ENCODE data around the gene CAMK2N1. TPM values are rescaled to one million over a fixed set of nuclear protein-coding genes. Genes with fewer than 3 reads are reported as not detected.
A peak's percentile ranks its signal among the peaks of the same experiment; 100 is the strongest.
"Not testable (repeated sequence)": the region's sequence is repeated elsewhere in the genome, so short reads cannot be mapped to it uniquely, and the experiment has no call there.

CAMK2N1 gene
- total and polyA plus RNA-seq, 4 donors = 9.6 to 36.8 (median 16.7) TPM

DNA sequence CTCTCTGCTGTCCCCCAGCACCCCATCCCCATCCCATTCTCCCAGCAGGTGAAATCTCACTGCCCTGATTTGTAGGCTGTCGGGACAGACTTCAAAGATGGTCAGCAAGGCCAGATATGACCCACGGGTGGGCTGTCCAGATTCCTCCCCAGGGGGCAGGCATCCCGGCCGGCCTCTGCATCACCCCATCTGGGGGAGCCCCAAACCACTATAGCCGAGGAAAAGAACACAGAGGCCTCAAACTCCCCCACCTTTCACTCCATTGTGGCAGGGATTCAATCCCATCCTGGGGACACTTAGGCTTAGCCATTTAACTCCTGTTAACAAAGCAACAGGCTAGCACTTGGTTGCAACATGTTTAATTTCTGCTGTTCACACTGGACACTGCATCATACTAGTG lies 13.1 kb upstream of the CAMK2N1 start:
- H3K9me3 ChIP-seq (ENCODE audit: control insufficient read depth, low read length) = no peaks in the 10 kb centered on the region
- intact Hi-C loops (cut with DNase I) = no loop called here
- H3K27ac ChIP-seq (ENCODE audit: low read depth in 1 of 2, low read length in 2 of 2) = no peak overlapping the region
- no peak overlapping the region for H3K4me3 ChIP-seq (ENCODE audit: low read length in 2 of 2)
- no peaks in the 10 kb centered on the region for H3K27me3 ChIP-seq (ENCODE audit: control insufficient read depth in 1 of 2, insufficient read depth in 2 of 2, low read length in 1 of 2)
- 77 to 83% methylated on average over 5 of the region's 5 CpGs for whole genome bisulfite sequencing, 2 donors
- ATAC-seq (ENCODE audit: low FRiP score) (no peak), DNase-seq (no peak)
- H3K36me3 ChIP-seq (ENCODE audit: control insufficient read depth in 1 of 2, insufficient read depth in 2 of 2, low read length in 1 of 2) = peaks cover 0 to 6% of the 10 kb centered on the region in 2 donors
- no peaks in the 10 kb centered on the region for H3K4me1 ChIP-seq (ENCODE audit: control insufficient read depth in 1 of 2, insufficient read depth in 2 of 2, low read length in 2 of 2)

DNA sequence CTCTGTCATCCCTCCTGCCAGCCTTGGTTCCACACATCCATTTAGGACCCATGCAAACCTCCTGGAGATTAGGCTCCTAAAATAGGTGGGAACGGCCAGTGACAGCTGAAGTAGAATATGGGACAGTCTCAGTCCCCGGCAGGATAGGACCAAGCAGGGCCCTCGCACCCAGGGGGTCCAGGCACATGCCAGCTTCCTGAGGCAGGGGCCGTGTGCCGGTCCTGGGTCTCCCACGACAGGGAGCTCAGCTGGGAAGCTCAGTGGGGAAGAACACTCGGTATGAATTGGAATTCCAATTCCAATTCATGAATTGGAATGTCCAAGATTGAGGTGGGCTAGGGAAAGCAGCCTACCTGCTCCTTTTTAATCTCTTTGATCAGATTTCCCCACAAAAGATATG lies 12.1 kb upstream of the CAMK2N1 start:
- H3K36me3 ChIP-seq (ENCODE audit: control insufficient read depth in 1 of 2, insufficient read depth in 2 of 2, low read length in 1 of 2) = peaks cover 0 to 6% of the 10 kb centered on the region in 2 donors
- H3K4me1 ChIP-seq (ENCODE audit: control insufficient read depth in 1 of 2, insufficient read depth in 2 of 2, low read length in 2 of 2) = no peaks in the 10 kb centered on the region
- intact Hi-C loops (cut with DNase I) = no loop called here
- H3K4me3 ChIP-seq (ENCODE audit: low read length in 2 of 2) = no peak overlapping the region
- H3K27ac ChIP-seq (ENCODE audit: low read depth in 1 of 2, low read length in 2 of 2) = no peak overlapping the region
- 74 to 83% methylated on average over 7 of the region's 7 CpGs for WGBS, 2 donors
- no peaks in the 10 kb centered on the region for H3K9me3 ChIP-seq (ENCODE audit: control insufficient read depth, low read length)
- no peak for ATAC-seq (ENCODE audit: low FRiP score)
- H3K27me3 ChIP-seq (ENCODE audit: control insufficient read depth in 1 of 2, insufficient read depth in 2 of 2, low read length in 1 of 2) = no peaks in the 10 kb centered on the region
- no peak for DNase-seq

DNA sequence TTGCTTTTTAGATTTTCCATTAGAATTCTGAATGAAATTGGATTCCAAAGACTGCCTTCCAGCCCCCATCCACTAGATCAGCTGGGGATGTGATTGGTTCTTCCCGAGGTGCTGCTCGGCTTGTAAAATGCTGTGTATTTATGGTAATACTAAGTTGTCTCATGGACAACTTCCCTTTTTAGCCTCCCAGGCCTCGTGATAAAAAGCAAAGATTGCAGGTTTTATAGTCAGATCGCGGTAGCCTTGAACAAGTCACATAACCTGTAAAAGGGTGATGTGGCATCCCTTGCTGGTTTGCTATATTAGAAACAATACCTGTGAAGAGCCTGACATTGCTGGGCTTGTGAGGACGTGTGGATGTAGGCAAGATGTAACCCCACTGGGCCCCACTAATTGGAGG lies 11.5 kb upstream of the CAMK2N1 start:
- H3K36me3 ChIP-seq (ENCODE audit: control insufficient read depth in 1 of 2, insufficient read depth in 2 of 2, low read length in 1 of 2) = peaks cover 0 to 6% of the 10 kb centered on the region in 2 donors
- intact Hi-C loops (cut with DNase I) = no loop called here
- WGBS, 2 donors = 64 to 69% methylated on average over 6 of the region's 6 CpGs
- H3K27ac ChIP-seq (ENCODE audit: low read depth in 1 of 2, low read length in 2 of 2) = no peak overlapping the region
- H3K4me1 ChIP-seq (ENCODE audit: control insufficient read depth in 1 of 2, insufficient read depth in 2 of 2, low read length in 2 of 2) = no peaks in the 10 kb centered on the region
- H3K27me3 ChIP-seq (ENCODE audit: control insufficient read depth in 1 of 2, insufficient read depth in 2 of 2, low read length in 1 of 2) = no peaks in the 10 kb centered on the region
- ATAC-seq (ENCODE audit: low FRiP score) = no peak
- no peak for DNase-seq
- no peak overlapping the region for H3K4me3 ChIP-seq (ENCODE audit: low read length in 2 of 2)
- H3K9me3 ChIP-seq (ENCODE audit: control insufficient read depth, low read length) = no peaks in the 10 kb centered on the region

DNA sequence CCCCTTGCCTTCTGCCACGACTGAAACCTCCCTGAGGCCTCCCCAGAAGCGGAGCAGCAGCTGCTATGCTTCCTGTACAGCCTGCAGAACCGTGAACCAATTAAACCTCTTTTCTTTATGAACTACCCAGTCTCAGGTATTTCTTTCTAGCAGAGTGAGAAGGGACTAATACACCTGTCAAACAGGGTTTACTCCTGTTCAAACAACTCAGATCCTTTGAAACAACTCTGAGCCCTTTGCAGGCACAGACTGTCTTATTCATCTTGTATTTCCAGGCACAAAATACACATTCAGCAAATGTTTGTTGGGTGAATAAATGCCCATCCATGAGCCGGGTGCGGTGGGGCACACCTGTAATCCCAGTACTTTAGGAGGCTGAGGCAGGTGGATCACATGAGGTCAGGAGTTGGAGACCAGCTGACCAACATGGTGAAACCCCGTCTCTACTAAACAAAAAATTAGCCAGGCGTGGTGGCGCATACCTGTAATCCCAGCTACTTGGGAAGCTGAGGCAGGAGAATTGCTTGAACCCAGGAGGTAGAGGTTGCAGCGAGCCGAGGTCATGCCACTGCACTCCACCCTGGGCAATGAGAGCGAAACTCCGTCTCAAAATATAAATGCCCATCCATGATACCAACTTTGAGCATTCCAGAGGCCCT lies 10.8 kb upstream of the CAMK2N1 start:
- ATAC-seq (ENCODE audit: low FRiP score); H3K36me3 ChIP-seq (ENCODE audit: control insufficient read depth in 1 of 2, insufficient read depth in 2 of 2, low read length in 1 of 2); H3K9me3 ChIP-seq (ENCODE audit: control insufficient read depth, low read length); H3K27ac ChIP-seq (ENCODE audit: low read depth in 1 of 2, low read length in 2 of 2); H3K27me3 ChIP-seq (ENCODE audit: control insufficient read depth in 1 of 2, insufficient read depth in 2 of 2, low read length in 1 of 2); intact Hi-C loops (cut with DNase I); H3K4me1 ChIP-seq (ENCODE audit: control insufficient read depth in 1 of 2, insufficient read depth in 2 of 2, low read length in 2 of 2); H3K4me3 ChIP-seq (ENCODE audit: low read length in 2 of 2); DNase-seq: not testable (repeated sequence)
- WGBS, 2 donors = 88 to 90% methylated on average over 12 of the region's 12 CpGs

DNA sequence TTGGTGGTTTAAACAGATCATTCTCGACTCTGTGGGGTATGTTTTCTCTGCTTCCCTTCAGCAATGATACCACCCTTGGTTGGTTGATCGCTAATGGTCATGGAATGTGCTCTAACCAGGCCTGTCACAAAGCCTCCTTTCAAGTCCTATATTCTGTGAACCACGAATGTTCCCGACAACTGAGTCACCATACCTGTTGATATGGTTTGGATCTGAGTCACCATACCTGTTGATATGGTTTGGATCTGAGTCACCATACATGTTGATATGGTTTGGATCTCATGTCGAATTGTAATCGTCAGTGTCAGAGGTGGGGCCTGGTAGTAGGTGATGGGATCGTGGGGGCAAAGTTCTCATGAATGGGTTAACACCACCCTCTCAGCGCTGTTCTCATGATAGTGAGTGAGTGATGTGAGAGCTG lies 10.2 kb upstream of the CAMK2N1 start:
- no peak for DNase-seq
- 76 to 79% methylated on average over 8 of the region's 8 CpGs for whole genome bisulfite sequencing, 2 donors
- Histone ChIP-seq H3K4me1 (ENCODE audit: control insufficient read depth in 1 of 2, insufficient read depth in 2 of 2, low read length in 2 of 2) (no peaks in the 10 kb centered on the region), H3K9me3 (ENCODE audit: control insufficient read depth, low read length) (no peaks in the 10 kb centered on the region), H3K27ac (ENCODE audit: low read depth in 1 of 2, low read length in 2 of 2) (no peak overlapping the region), H3K27me3 (ENCODE audit: control insufficient read depth in 1 of 2, insufficient read depth in 2 of 2, low read length in 1 of 2) (no peaks in the 10 kb centered on the region), H3K36me3 (ENCODE audit: control insufficient read depth in 1 of 2, insufficient read depth in 2 of 2, low read length in 1 of 2) (peaks cover 0 to 6% of the 10 kb centered on the region in 2 donors), H3K4me3 (ENCODE audit: low read length in 2 of 2) (no peak overlapping the region)
- intact Hi-C loops (cut with DNase I) = no loop called here
- no peak for ATAC-seq (ENCODE audit: low FRiP score)

DNA sequence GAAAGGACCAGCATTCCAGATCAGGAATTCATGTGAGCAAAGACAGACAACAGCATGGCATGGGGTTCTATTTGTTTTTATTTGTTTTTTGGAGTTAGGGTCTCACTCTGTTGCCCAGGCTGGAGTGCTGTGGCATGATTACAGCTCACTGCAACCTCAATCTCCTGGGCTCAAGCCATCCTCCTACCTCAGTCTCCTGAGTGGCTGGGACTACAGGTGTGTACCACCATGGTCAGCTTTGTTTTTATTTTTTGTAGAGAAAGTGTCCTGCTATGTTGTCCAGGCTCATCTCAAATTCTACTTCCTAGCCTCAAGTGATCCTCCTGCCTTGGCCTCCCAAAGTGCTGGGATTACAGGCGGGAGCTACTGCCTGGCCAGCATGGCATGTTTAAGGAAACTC lies 9.7 kb upstream of the CAMK2N1 start:
- Histone ChIP-seq H3K27ac (ENCODE audit: low read depth in 1 of 2, low read length in 2 of 2) (no peak overlapping the region), H3K9me3 (ENCODE audit: control insufficient read depth, low read length) (no peaks in the 10 kb centered on the region), H3K36me3 (ENCODE audit: control insufficient read depth in 1 of 2, insufficient read depth in 2 of 2, low read length in 1 of 2) (peaks cover 0 to 6% of the 10 kb centered on the region in 2 donors), H3K4me3 (ENCODE audit: low read length in 2 of 2) (no peak overlapping the region), H3K27me3 (ENCODE audit: control insufficient read depth in 1 of 2, insufficient read depth in 2 of 2, low read length in 1 of 2) (no peaks in the 10 kb centered on the region), H3K4me1 (ENCODE audit: control insufficient read depth in 1 of 2, insufficient read depth in 2 of 2, low read length in 2 of 2) (no peaks in the 10 kb centered on the region)
- intact Hi-C loops (cut with DNase I) = loop anchor here (2.0 kb wide), 2 partner anchors 283 to 577 kb away; no protein-coding TSS in a partner anchor
- no peak for ATAC-seq (ENCODE audit: low FRiP score)
- 78 to 87% methylated on average over 1 of the region's 1 CpG for WGBS, 2 donors
- DNase-seq = no peak

DNA sequence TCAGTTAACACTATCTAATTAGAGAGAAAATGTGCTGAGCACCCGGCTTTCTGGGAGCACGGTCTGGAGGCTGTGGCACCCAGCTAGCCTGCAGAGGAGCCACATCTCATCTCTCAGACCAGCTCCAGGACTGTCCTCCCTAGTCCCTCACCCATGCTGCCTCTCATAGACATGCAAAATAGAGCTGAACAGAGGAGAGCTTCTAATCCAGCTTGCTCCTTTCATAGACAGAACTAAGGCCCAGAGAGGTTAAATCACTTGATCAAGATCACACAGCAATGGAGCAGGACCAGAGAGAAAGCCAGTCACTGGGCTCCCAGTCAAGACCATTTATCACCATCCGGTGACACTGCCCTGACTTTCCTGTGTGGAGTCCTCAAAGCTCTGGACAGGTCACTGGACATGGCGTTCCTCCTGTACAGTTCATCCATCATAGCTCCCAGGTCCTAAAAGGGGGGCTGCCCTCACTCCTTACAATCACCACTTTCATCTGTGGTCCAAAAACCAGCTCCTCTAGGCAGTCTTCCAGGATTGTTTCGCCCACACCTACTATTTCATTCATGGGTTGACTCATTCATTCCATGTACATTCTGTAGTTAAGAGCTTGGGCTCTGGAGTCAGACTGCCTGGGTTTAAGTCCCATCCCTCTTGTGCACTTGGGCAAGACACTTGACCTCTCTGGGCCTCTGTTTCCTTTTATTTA lies 8.8 kb upstream of the CAMK2N1 start:
- no peaks in the 10 kb centered on the region for H3K27me3 ChIP-seq (ENCODE audit: control insufficient read depth in 1 of 2, insufficient read depth in 2 of 2, low read length in 1 of 2)
- peaks cover 0 to 4% of the 10 kb centered on the region in 2 donors for H3K36me3 ChIP-seq (ENCODE audit: control insufficient read depth in 1 of 2, insufficient read depth in 2 of 2, low read length in 1 of 2)
- H3K4me1 ChIP-seq (ENCODE audit: control insufficient read depth in 1 of 2, insufficient read depth in 2 of 2, low read length in 2 of 2) = no peaks in the 10 kb centered on the region
- 48 to 49% methylated on average over 5 of the region's 5 CpGs for WGBS, 2 donors
- no peak overlapping the region for H3K4me3 ChIP-seq (ENCODE audit: low read length in 2 of 2)
- H3K27ac ChIP-seq (ENCODE audit: low read depth in 1 of 2, low read length in 2 of 2) = no peak overlapping the region
- no peaks in the 10 kb centered on the region for H3K9me3 ChIP-seq (ENCODE audit: control insufficient read depth, low read length)
- ATAC-seq (ENCODE audit: low FRiP score) (no peak), DNase-seq (no peak)
- intact Hi-C loops (cut with DNase I) = loop anchor here (2.0 to 5.0 kb wide), 3 partner anchors 117 to 576 kb away; no protein-coding TSS in a partner anchor

DNA sequence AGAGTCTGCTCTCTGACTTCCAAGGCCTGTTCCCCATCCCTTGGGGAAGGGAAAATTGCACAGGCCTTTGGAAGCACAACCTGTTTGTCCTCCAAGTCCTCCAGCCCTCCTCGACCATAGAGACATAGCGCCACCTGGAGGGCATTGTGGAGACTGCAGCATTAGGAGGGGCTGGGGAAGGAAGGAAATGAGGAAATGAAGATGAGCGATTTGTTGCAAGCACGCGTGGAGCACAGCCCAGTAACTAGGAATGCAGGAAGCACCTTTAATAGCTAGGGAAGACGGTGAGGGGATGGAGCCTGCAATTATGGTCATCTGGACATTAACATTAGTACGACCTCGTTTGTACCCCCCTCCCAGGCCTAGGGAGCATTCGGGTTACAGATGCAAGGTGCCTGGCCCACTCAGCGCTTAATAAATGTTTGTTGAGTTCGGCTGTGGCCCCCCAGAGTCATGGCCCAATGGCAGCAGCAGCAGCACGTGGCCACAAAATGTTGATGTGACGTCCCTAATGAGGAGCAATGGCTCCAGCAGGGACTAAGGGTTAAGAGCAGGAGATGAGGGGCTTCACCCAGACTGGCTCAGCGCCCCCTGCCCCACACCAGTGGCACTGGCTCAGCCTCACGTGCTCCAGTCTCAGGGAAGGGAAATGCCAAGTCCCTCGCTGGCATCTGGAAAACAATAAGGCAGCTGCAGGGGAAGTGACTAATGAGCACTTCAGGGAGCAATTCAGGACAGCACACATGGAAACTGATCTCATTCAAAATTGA lies 8.0 kb upstream of the CAMK2N1 start:
- H3K36me3 ChIP-seq (ENCODE audit: control insufficient read depth in 1 of 2, insufficient read depth in 2 of 2, low read length in 1 of 2) = peaks cover 0 to 4% of the 10 kb centered on the region in 2 donors

More for the DNA sequence above, 8.0 kb upstream of the CAMK2N1 start:
- no peaks in the 10 kb centered on the region for H3K27me3 ChIP-seq (ENCODE audit: control insufficient read depth in 1 of 2, insufficient read depth in 2 of 2, low read length in 1 of 2)
- no peak overlapping the region for H3K27ac ChIP-seq (ENCODE audit: low read depth in 1 of 2, low read length in 2 of 2)
- H3K9me3 ChIP-seq (ENCODE audit: control insufficient read depth, low read length) = no peaks in the 10 kb centered on the region
- WGBS, 2 donors = 2% methylated on average over 16 of the region's 16 CpGs
- DNase-seq = peak; percentile 84 to 92
- peak; percentile 88 for ATAC-seq (ENCODE audit: low FRiP score)
- H3K4me1 ChIP-seq (ENCODE audit: control insufficient read depth in 1 of 2, insufficient read depth in 2 of 2, low read length in 2 of 2) = no peaks in the 10 kb centered on the region
- H3K4me3 ChIP-seq (ENCODE audit: low read length in 2 of 2) = no peak overlapping the region
- intact Hi-C loops (cut with DNase I) = loop anchor here (1.0 to 5.0 kb wide), 4 partner anchors 117 to 575 kb away; no protein-coding TSS in a partner anchor

Data from aorta (tissue), 5 donors.